GM23248 (cell line): ENCODE measurements around the gene PSMD2. TPM values are rescaled to one million over a fixed set of nuclear protein-coding genes. Genes with fewer than 3 reads are reported as not detected.

ENCODE experiments used
- DNase-seq: peaks from one replicate; pipeline ENCODE4 v3.0.0-alpha.2; 2015
- H2AFZ ChIP-seq: fragments of 200-600 bp; sonication (generic); 2 replicates; pipeline ENCODE4 v1.6.1; 2016; ENCODE audit warnings: antibody characterized with exemption
- H3F3A ChIP-seq: fragments of 200-600 bp; sonication (generic); 2 replicates; pipeline ENCODE4 v1.6.1; 2016; ENCODE audit warnings: mild to moderate bottlenecking, antibody characterized with exemption, mixed run types; ENCODE audit not compliant: insufficient read depth
- H3K27ac ChIP-seq: fragments of 200-600 bp; sonication (generic); 2 replicates; pipeline ENCODE4 v1.5.1; 2016; ENCODE audit warnings: mild to moderate bottlenecking
- H3K27me3 ChIP-seq: fragments of 200-600 bp; sonication (generic); replicated peaks from 2 replicates; pipeline ENCODE4 v1.6.1; 2016; ENCODE audit warnings: mild to moderate bottlenecking; ENCODE audit not compliant: insufficient read depth
- H3K36me3 ChIP-seq: fragments of 200-600 bp; sonication (generic); 2 replicates; pipeline ENCODE4 v1.6.1; 2016; ENCODE audit warnings: low read depth, mild to moderate bottlenecking
- H3K4me1 ChIP-seq: fragments of 200-600 bp; sonication (generic); 2 replicates; pipeline ENCODE4 v1.6.1; 2016; ENCODE audit warnings: mild to moderate bottlenecking; ENCODE audit not compliant: insufficient read depth
- H3K4me2 ChIP-seq: fragments of 200-600 bp; sonication (generic); one replicate; pipeline ENCODE4 v1.6.1; 2016; ENCODE audit warnings: mild to moderate bottlenecking; ENCODE audit not compliant: unreplicated experiment
- H3K4me3 ChIP-seq: fragments of 200-600 bp; sonication (generic); 2 replicates; pipeline ENCODE4 v1.5.1; 2016; ENCODE audit warnings: mild to moderate bottlenecking
- H3K79me2 ChIP-seq: fragments of 200-600 bp; sonication (generic); 2 replicates; pipeline ENCODE4 v1.6.1; 2016; ENCODE audit warnings: mild to moderate bottlenecking; ENCODE audit not compliant: insufficient read depth
- H3K9ac ChIP-seq: fragments of 200-600 bp; sonication (generic); 2 replicates; pipeline ENCODE4 v1.6.1; 2016; ENCODE audit warnings: mild to moderate bottlenecking
- H3K9me2 ChIP-seq: fragments of 200-600 bp; sonication (generic); 2 replicates; pipeline ENCODE4 v1.6.1; 2016; ENCODE audit warnings: mixed run types, mild to moderate bottlenecking, moderate library complexity; ENCODE audit not compliant: insufficient read depth
- H3K9me3 ChIP-seq: fragments of 200-600 bp; sonication (generic); one replicate; pipeline ENCODE4 v1.6.1; 2017; ENCODE audit warnings: low read depth
- H4K20me1 ChIP-seq: fragments of 200-600 bp; sonication (generic); 2 replicates; pipeline ENCODE4 v1.6.0; 2016; ENCODE audit not compliant: insufficient read depth
- EZH2 ChIP-seq: fragments of 200-600 bp; sonication (generic); IDR thresholded peaks from 2 replicates; pipeline ENCODE4 v1.6.1; 2018; ENCODE audit warnings: antibody characterized with exemption, mild to moderate bottlenecking; ENCODE audit not compliant: insufficient read depth, poor library complexity, severe bottlenecking
- EZH2phosphoT487 ChIP-seq: fragments of 200-600 bp; sonication (generic); IDR thresholded peaks from 2 replicates; pipeline ENCODE4 v1.6.1; 2018; ENCODE audit warnings: antibody characterized with exemption, moderate library complexity, mild to moderate bottlenecking, low read depth; ENCODE audit not compliant: insufficient read depth
- WGBS, 2 experiments: methylation state at CpG; one replicate each; pipeline ENCODE4 v1.1.6; 2015 to 2017; ENCODE audit warnings: low lambda C conversion rate in 2 of 2, low coverage in 1 of 2; ENCODE audit errors: missing lambda C conversion rate in 2 of 2; 5-methylcytosine and 5-hydroxymethylcytosine counted together
- in situ Hi-C: fragments of 300-500 bp; cut with MboI; formaldehyde crosslinking; loops from 2 replicates; pipeline ENCODE4 v1.15.0; 2020
- polyA plus RNA-seq: library from polyadenylated mRNA; unstranded; fragments of >200 nt; fragmentation: Nextera tagmentation; extraction: Ambion mirVana; gene quantifications from 2 replicates; pipeline ENCODE4 v1.2.1, GENCODE V29; 2016
- small RNA-seq: library from RNA; depleted of rRNA; stranded (forward); fragments of <200 nt; gene quantifications from one replicate; pipeline ENCODE3, GENCODE V24; 2014; ENCODE audit warnings: low read depth, low replicate concordance
- total RNA-seq: library from RNA; depleted of rRNA; stranded (reverse); fragments of >200 nt; shearing (Covaris generic); gene quantifications from 2 replicates; pipeline ENCODE4 v1.2.3, GENCODE V29; 2014; rRNA removed

Gene PSMD2
- total and polyA plus RNA-seq, 2 experiments from 2014 or later, result 513 to 602 TPM

GRCh38 chr3:184357248-184358123, 58.4 kb downstream of the PSMD2 start:
- H3K9me3 ChIP-seq, result no peaks in the 10 kb centered on the region
- 92 to 96% methylated on average over 23 to 24 of the region's 24 CpGs for WGBS, 2 experiments
- no peaks in the 10 kb centered on the region for H3K36me3 ChIP-seq
- no peaks in the 10 kb centered on the region for H3F3A ChIP-seq
- no peak overlapping the region for H3K27ac ChIP-seq
- H3K9me2 ChIP-seq, result no peaks in the 10 kb centered on the region
- no peak overlapping the region for H3K4me2 ChIP-seq
- no peaks in the 10 kb centered on the region for H4K20me1 ChIP-seq
- in situ Hi-C loops, result loop anchor here (25.0 kb wide), 1 partner anchor 430 kb away; no protein-coding TSS in a partner anchor
- no peak overlapping the region for H3K9ac ChIP-seq
- H3K79me2 ChIP-seq, result 0 out of 2 replicates have a peak, but pooled peaks cover 3% of the 10 kb centered on the region
- TF ChIP-seq EZH2 (no peak), EZH2phosphoT487 (no peak)
- H2AFZ ChIP-seq, result no peak overlapping the region
- no peaks in the 10 kb centered on the region for H3K27me3 ChIP-seq
- DNase-seq, result no peak
- 0 out of 2 replicates have a peak, but pooled peaks cover 6% of the 10 kb centered on the region for H3K4me1 ChIP-seq
- no peak overlapping the region for H3K4me3 ChIP-seq

- H4K20me1 ChIP-seq, result no peaks in the 10 kb centered on the region
- 0 out of 2 replicates have a peak, but pooled peaks cover 6% of the 10 kb centered on the region for H3K4me1 ChIP-seq
- H3K36me3 ChIP-seq, result no peaks in the 10 kb centered on the region
- H3K27me3 ChIP-seq, result no peaks in the 10 kb centered on the region
- H3K27ac ChIP-seq, result no peak overlapping the region
- no peak overlapping the region for H3K4me3 ChIP-seq
- WGBS, 2 experiments, result 82 to 90% methylated on average over 12 of the region's 12 CpGs
- DNase-seq, result no peak
- no peaks in the 10 kb centered on the region for H3K9me3 ChIP-seq
- in situ Hi-C loops, result loop anchor here (25.0 kb wide), 1 partner anchor 429 kb away; no protein-coding TSS in a partner anchor
- H3K9ac ChIP-seq, result no peak overlapping the region
- no peak overlapping the region for H2AFZ ChIP-seq
- H3K4me2 ChIP-seq, result no peak overlapping the region
- no peak for TF ChIP-seq EZH2phosphoT487
- no peak for TF ChIP-seq EZH2
- H3F3A ChIP-seq, result no peaks in the 10 kb centered on the region
- H3K79me2 ChIP-seq, result 0 out of 2 replicates have a peak, but pooled peaks cover 3% of the 10 kb centered on the region
- no peaks in the 10 kb centered on the region for H3K9me2 ChIP-seq
Observed at GRCh38 chr3:184358124-184358767, 59.2 kb downstream of the PSMD2 start.

Small RNA genes within 50 kb of the gene (small RNA-seq; reads per million reads assigned to genes)
- gene SNORD66, result 81.6 reads per million, percentile 94 among the genes with 10 or more reads in this experiment

Other genes with a start within 250 kb of the PSMD2 start
- gene HTR3C, start 246.2 kb upstream of the PSMD2 start, total RNA-seq, result not detected in 2 replicates
- gene HTR3C, start 246.2 kb upstream of the PSMD2 start, polyA plus RNA-seq, result not detected in 2 replicates
- gene HTR3E, start 202.2 kb upstream of the PSMD2 start, total RNA-seq, result not detected in 2 replicates
- gene HTR3E, start 202.2 kb upstream of the PSMD2 start, polyA plus RNA-seq, result not detected in 2 replicates
- gene EIF2B5, start 163.9 kb upstream of the PSMD2 start, total RNA-seq, result 27.8 and 55.5 TPM in 2 replicates
- gene EIF2B5, start 163.9 kb upstream of the PSMD2 start, polyA plus RNA-seq, result 28.3 and 31.2 TPM in 2 replicates
- 66.9 and 76.4 TPM in 2 replicates for gene DVL3, start 143.9 kb upstream of the PSMD2 start, total RNA-seq
- 31.1 and 42.7 TPM in 2 replicates for gene DVL3, start 143.9 kb upstream of the PSMD2 start, polyA plus RNA-seq
- gene AP2M1, start 124.4 kb upstream of the PSMD2 start, total RNA-seq, result 889 and 951 TPM in 2 replicates
- 1,073 and 1,100 TPM in 2 replicates for gene AP2M1, start 124.4 kb upstream of the PSMD2 start, polyA plus RNA-seq
- 47.8 and 56.5 TPM in 2 replicates for gene ABCF3, start 113.0 kb upstream of the PSMD2 start, total RNA-seq
- 58.6 and 59.1 TPM in 2 replicates for gene ABCF3, start 113.0 kb upstream of the PSMD2 start, polyA plus RNA-seq
- gene VWA5B2, start 69.7 kb upstream of the PSMD2 start, total RNA-seq, result not detected in 2 replicates
- gene VWA5B2, start 69.7 kb upstream of the PSMD2 start, polyA plus RNA-seq, result not detected in 2 replicates
- 52.7 and 66.1 TPM in 2 replicates for gene ALG3, start 50.3 kb upstream of the PSMD2 start, total RNA-seq
- gene ALG3, start 50.3 kb upstream of the PSMD2 start, polyA plus RNA-seq, result 94.2 and 94.7 TPM in 2 replicates
- gene EEF1AKMT4, start 49.6 kb upstream of the PSMD2 start, total RNA-seq, result 4.0 and 7.2 TPM in 2 replicates
- 5.3 and 6.1 TPM in 2 replicates for gene EEF1AKMT4, start 49.6 kb upstream of the PSMD2 start, polyA plus RNA-seq
- 0.11 TPM in 1 of 2 replicates, not detected in the other for gene CAMK2N2, start 37.7 kb upstream of the PSMD2 start, total RNA-seq
- 0.14 TPM in 1 of 2 replicates, not detected in the other for gene CAMK2N2, start 37.7 kb upstream of the PSMD2 start, polyA plus RNA-seq
- not detected in 2 replicates for gene ECE2, start 23.2 kb upstream of the PSMD2 start, total RNA-seq
- gene ECE2, start 23.2 kb upstream of the PSMD2 start, polyA plus RNA-seq, result not detected in 2 replicates
- 366 and 370 TPM in 2 replicates for gene EIF4G1, start 15.4 kb downstream of the PSMD2 start, total RNA-seq
- gene EIF4G1, start 15.4 kb downstream of the PSMD2 start, polyA plus RNA-seq, result 183 and 184 TPM in 2 replicates
- gene FAM131A, start 38.4 kb downstream of the PSMD2 start, total RNA-seq, result 24.5 and 44.9 TPM in 2 replicates
- gene FAM131A, start 38.4 kb downstream of the PSMD2 start, polyA plus RNA-seq, result 5.6 and 7.0 TPM in 2 replicates
- gene CLCN2, start 62.4 kb downstream of the PSMD2 start, total RNA-seq, result 1.2 and 1.8 TPM in 2 replicates
- 1.3 and 1.5 TPM in 2 replicates for gene CLCN2, start 62.4 kb downstream of the PSMD2 start, polyA plus RNA-seq
- gene POLR2H, start 62.5 kb downstream of the PSMD2 start, total RNA-seq, result 73.0 and 81.2 TPM in 2 replicates
- gene POLR2H, start 62.5 kb downstream of the PSMD2 start, polyA plus RNA-seq, result 66.3 and 69.7 TPM in 2 replicates
- gene THPO, start 79.0 kb downstream of the PSMD2 start, total RNA-seq, result not detected in 2 replicates
- not detected in 2 replicates for gene THPO, start 79.0 kb downstream of the PSMD2 start, polyA plus RNA-seq
- gene CHRD, start 80.8 kb downstream of the PSMD2 start, total RNA-seq, result 0.22 and 0.25 TPM in 2 replicates
- 0.13 and 0.15 TPM in 2 replicates for gene CHRD, start 80.8 kb downstream of the PSMD2 start, polyA plus RNA-seq